GM12891 (cell line): ENCODE results near the gene NKAPL.

ENCODE experiments used
- DNase-seq: peaks from one replicate; pipeline ENCODE4 v3.0.0; 2011; ENCODE audit warnings: low spot score; ENCODE audit not compliant: insufficient read length
- FAIRE-seq: peaks from 2 replicates; lab custom pipeline; 2011; peaks lifted over from hg19 to GRCh38; lab: Jason Lieb, UNC
- PAX5 ChIP-seq: IDR thresholded peaks from 2 replicates; pipeline ENCODE4 v1.6.1; 2011; ENCODE audit warnings: low read length, moderate library complexity, mild to moderate bottlenecking; ENCODE audit not compliant: insufficient read depth, severe bottlenecking
- POLR2A ChIP-seq: IDR thresholded peaks from 2 replicates; pipeline ENCODE4 v1.6.1; 2011; ENCODE audit warnings: low read depth, low read length, control low read depth
- POLR2AphosphoS5 ChIP-seq: IDR thresholded peaks from 2 replicates; pipeline ENCODE4 v1.6.1; 2011; ENCODE audit warnings: low read depth, low read length, control low read depth
- POU2F2 ChIP-seq: IDR thresholded peaks from 2 replicates; pipeline ENCODE4 v1.6.1; 2011; ENCODE audit warnings: low read depth, mild to moderate bottlenecking, control low read depth, low read length, moderate library complexity
- SPI1 ChIP-seq: IDR thresholded peaks from 2 replicates; pipeline ENCODE4 v1.6.1; 2011; ENCODE audit warnings: low read depth, low read length, control low read depth
- TAF1 ChIP-seq: IDR thresholded peaks from 2 replicates; pipeline ENCODE4 v1.6.1; 2011; ENCODE audit warnings: low read depth, low read length, control low read depth

The NKAPL gene

GRCh38 chr6:28264834-28265401 lies 5.8 kb downstream of the NKAPL start:
- FAIRE-seq (no peak), DNase-seq (no peak)
- TF ChIP-seq SPI1 (no peak), PAX5 (no peak), POU2F2 (no peak), POLR2AphosphoS5 (no peak), POLR2A (no peak), TAF1 (no peak)

GRCh38 chr6:28266563-28266961 lies 7.5 kb downstream of the NKAPL start:
- TF ChIP-seq POLR2AphosphoS5: no peak
- no peak for TF ChIP-seq SPI1
- TF ChIP-seq POLR2A: no peak
- no peak for TF ChIP-seq PAX5
- TF ChIP-seq TAF1: no peak
- TF ChIP-seq POU2F2: no peak
- FAIRE-seq: peak; percentile 16

GRCh38 chr6:28266962-28267694 lies 8.0 kb downstream of the NKAPL start, which contains the start of gene ZSCAN26:
Gene ZSCAN26, plus strand, starts transcription at chr6:28267143. Its CDS starts 4,777 bp downstream, at chr6:28271920.
- FAIRE-seq (peak; percentile 47), DNase-seq (peak; percentile 59)
- TF ChIP-seq POLR2A (peak; percentile 78), TAF1 (peak; percentile 88), POLR2AphosphoS5 (peak; percentile 83), PAX5 (no peak), POU2F2 (no peak), SPI1 (no peak)

More at GRCh38 chr6:28266563-28266961, 7.5 kb downstream of the NKAPL start:
- DNase-seq: no peak

DNA sequence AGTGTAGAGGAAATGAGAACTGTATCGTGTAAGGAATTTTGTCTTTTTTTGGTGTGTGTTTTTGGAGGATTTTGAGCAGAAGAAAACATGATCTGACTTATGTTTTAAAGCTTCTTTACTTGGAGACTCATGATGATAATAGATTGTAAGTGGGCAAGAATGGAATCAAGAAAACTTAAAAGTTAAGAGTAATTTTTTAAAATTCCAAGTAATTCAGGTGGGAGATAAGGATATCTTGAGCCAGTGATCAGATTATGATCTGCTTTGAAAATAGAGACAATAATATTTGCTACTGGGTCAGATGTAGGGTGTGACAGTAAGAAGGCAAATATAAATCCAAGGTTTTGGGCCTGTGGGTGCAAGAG lies 8.6 kb downstream of the NKAPL start:
- DNase-seq (no peak), FAIRE-seq (no peak)
- no peak for TF ChIP-seq PAX5

DNA sequence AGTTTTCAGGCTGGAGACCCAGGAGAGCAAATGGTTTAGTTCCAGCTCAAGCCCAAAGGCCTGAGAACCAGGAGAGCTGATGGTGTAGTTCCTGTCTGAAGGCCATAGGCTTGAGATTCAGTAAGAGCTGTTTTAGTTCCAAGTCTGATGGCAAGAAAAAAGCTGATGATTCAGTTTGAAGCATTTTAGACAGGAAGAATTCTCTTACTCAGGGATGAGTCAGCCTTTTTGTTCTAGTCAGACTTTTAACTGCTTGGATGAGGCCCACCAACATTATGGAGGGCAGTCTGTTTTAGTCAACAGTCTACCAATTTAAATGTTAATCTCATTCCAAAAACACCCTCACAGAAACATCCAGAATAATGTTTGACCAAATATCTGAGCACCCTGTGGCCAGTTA lies 10.4 kb downstream of the NKAPL start:
- TF ChIP-seq PAX5 (no peak), POLR2A (no peak), POU2F2 (no peak), POLR2AphosphoS5 (no peak), SPI1 (no peak), TAF1 (no peak)
- no peak for FAIRE-seq
- DNase-seq: no peak

GRCh38 chr6:28274888-28275287 lies 15.8 kb downstream of the NKAPL start:
- DNase-seq (no peak), FAIRE-seq (no peak)
- TF ChIP-seq POU2F2 (no peak), SPI1 (no peak), POLR2AphosphoS5 (no peak), TAF1 (no peak), POLR2A (no peak), PAX5 (no peak)

- FAIRE-seq: no peak
- TF ChIP-seq POLR2AphosphoS5 (no peak), PAX5 (no peak), SPI1 (no peak), POU2F2 (no peak), TAF1 (no peak), POLR2A (no peak)
- DNase-seq: no peak
These were observed 18.6 kb downstream of the NKAPL start for GRCh38 chr6:28277746-28278145.

DNA sequence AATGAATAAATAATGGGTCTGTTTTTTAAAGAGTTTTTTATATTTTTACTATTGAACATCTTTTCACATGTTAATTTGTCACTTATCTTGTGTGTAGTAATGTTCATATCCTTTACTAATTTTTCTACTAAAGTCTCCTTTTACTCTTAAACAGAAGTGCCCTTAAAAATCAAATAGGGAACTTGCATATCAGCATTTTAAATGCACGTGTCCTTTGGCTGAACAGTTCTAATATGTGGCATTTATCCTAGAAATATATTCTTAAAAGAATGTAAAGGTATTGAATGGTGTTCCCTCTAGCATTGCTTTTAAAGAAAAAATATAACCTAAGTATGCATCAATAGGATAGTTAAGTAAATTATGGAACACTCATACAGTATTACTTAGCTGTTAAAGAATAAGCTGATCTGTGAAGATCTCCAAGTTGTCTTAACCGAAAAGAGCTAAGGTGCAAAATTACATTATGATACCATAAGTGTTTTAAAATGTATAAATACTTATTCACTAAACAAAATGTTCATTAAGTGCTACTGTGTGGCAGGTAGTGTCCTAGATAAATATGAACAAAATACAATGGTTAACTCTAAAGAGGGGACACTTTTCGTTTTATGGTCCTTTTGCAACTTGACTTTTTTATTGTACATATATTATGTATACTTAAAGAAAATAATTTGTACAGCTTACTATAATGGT lies 21.6 kb downstream of the NKAPL start:
- TF ChIP-seq SPI1 (no peak), TAF1 (no peak), POU2F2 (no peak), POLR2AphosphoS5 (no peak), POLR2A (no peak), PAX5 (no peak)
- DNase-seq (no peak), FAIRE-seq (no peak)

DNA sequence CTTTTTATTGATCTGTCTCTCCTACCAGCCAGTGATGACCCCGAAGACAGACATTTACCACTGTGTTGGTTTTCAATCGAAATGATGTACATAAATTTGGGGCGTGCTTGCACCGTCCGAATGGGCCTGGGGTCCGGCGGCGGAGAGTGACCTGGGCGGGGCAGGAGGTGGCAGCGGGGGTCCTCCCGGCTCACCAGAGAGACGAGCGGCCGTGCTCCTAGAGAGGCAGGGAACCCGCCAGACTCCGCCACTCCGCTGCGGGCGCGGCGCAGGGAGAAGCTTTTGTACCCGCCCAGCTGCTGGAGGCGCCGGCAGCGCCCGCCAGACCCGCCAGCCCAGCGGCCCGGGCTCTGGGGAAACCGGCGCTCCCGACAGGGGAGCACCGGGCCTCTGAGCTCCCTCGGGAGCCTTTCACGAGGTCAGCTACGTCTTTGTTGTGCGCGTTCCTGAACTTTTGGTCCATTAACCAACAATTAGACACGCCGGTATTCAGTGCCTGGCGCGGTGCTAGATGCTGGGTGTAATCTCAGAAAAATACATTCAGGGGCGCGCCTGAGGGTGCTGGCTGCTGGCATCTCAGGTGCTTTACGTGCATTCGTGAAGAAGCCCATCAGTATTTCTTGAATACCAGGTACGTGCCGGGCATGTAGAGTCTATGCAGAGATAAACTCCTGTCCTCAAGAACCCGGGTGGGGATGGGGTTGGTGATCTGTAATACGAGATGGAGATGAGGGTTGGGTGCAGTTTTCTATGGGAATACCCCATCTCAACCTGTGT lies 22.4 kb downstream of the NKAPL start, which contains the start of gene PGBD1:
Gene PGBD1, plus strand, starts transcription at position 285 of the 777 bp plus-strand sequence. CDS start 2,242 bp downstream, outside the sequence.
- DNase-seq: peak; percentile 46
- TF ChIP-seq POLR2A (0 out of 2 replicates have a peak, but pooled peaks have one; percentile 39), PAX5 (no peak)
- FAIRE-seq: peak; percentile 9

DNA sequence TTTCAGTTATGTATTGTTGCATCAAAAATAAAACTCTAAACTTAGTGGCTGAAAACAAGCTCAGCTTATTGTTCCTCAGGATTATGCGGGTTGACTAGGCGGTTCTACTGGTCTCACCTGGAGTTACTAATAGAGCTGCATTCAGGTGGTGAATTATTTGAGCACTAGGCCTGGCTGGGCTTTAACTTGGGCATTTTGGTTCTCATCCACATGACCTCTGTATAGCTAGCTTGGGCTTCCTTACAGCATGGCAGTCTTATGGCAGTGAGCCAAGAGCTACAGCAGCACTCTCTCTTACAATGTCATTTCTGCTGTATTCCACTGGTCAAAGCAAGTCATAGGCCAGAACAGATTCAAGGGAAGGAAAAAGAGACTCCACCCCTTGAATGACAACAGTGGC lies 23.8 kb downstream of the NKAPL start:
- no peak for DNase-seq
- FAIRE-seq: no peak
- no peak for TF ChIP-seq POLR2A
- no peak for TF ChIP-seq POLR2AphosphoS5
- no peak for TF ChIP-seq SPI1
- TF ChIP-seq TAF1: no peak
- TF ChIP-seq POU2F2: no peak
- TF ChIP-seq PAX5: no peak
